Thoracic aorta (tissue), 2 donors: Measurements from ENCODE around the gene KISS1R. TPM values are rescaled to one million over a fixed set of nuclear protein-coding genes. Genes with fewer than 3 reads are reported as not detected.
"Not testable (repeated sequence)": the region's sequence is repeated elsewhere in the genome, so short reads cannot be mapped to it uniquely, and the experiment has no call there.

Source experiments
- ATAC-seq: fragments of 150-250 bp; one replicate; pipeline ENCODE4 v1.8.0; 2017; ENCODE audit warnings: low read depth; ENCODE audit not compliant: insufficient number of reproducible peaks, low FRiP score
- DNase-seq: peaks from one replicate; pipeline ENCODE4 v3.0.0-alpha.2; 2020; ENCODE audit warnings: low spot score
- H3K27ac ChIP-seq, 2 donors: fragments of 200-600 bp; sonication (generic); 1 replicate in 1 of 2; 2 replicates in 1 of 2; pipeline ENCODE4 v1.5.1; 2016; ENCODE audit warnings: mild to moderate bottlenecking in 2 of 2, moderate library complexity in 2 of 2
- H3K27me3 ChIP-seq: fragments of 200-600 bp; sonication (generic); replicated peaks from 2 replicates; pipeline ENCODE4 v1.6.0; 2016; ENCODE audit warnings: mild to moderate bottlenecking; ENCODE audit not compliant: insufficient read depth
- H3K36me3 ChIP-seq: fragments of 200-600 bp; sonication (generic); one replicate; pipeline ENCODE4 v1.5.1; 2016
- H3K4me1 ChIP-seq, 2 donors: fragments of 200-600 bp; sonication (generic); 1 replicate in 1 of 2; 2 replicates in 1 of 2; pipeline versions ENCODE4 v1.5.1 to v1.6.0; 2016; ENCODE audit warnings: low read depth in 2 of 2, mild to moderate bottlenecking in 1 of 2; ENCODE audit not compliant: control insufficient read depth in 1 of 2
- H3K4me3 ChIP-seq: fragments of 200-600 bp; sonication (generic); 2 replicates; pipeline ENCODE4 v1.5.1; 2016; ENCODE audit warnings: mild to moderate bottlenecking
- H3K9me3 ChIP-seq: fragments of 200-600 bp; sonication (generic); 2 replicates; pipeline ENCODE4 v1.5.1; 2016
- CTCF ChIP-seq: fragments of 200-600 bp; sonication (generic); IDR thresholded peaks from one replicate; pipeline ENCODE4 v1.5.1; 2019; ENCODE audit warnings: antibody characterized with exemption
- total RNA-seq, 2 donors: library from RNA; depleted of rRNA; stranded (reverse); fragments of >200 nt; gene quantifications; one replicate each; pipeline versions ENCODE4 v1.1.0 to v1.2.3, GENCODE V29; 2016

KISS1R gene
- total RNA-seq, 2 donors from 2014 or later = not detected

GRCh38 chr19:873561-874041 lies 43.5 kb upstream of the KISS1R start:
- no peak for DNase-seq
- TF ChIP-seq CTCF = no peak

GRCh38 chr19:875265-875879 lies 41.8 kb upstream of the KISS1R start:
- DNase-seq (no peak), ATAC-seq (no peak)
- H3K27me3 ChIP-seq = no peaks in the 10 kb centered on the region
- no peak overlapping the region for H3K4me3 ChIP-seq
- TF ChIP-seq CTCF = no peak
- H3K36me3 ChIP-seq = peaks cover 37% of the 10 kb centered on the region
- H3K4me1 ChIP-seq = no peaks in the 10 kb centered on the region
- H3K9me3 ChIP-seq = no peaks in the 10 kb centered on the region
- no peak overlapping the region for H3K27ac ChIP-seq

More at GRCh38 chr19:873561-874041, 43.5 kb upstream of the KISS1R start:
- H3K9me3 ChIP-seq = no peaks in the 10 kb centered on the region
- no peak overlapping the region for H3K4me3 ChIP-seq
- no peak overlapping the region for H3K27ac ChIP-seq
- H3K36me3 ChIP-seq = peaks cover 31% of the 10 kb centered on the region
- ATAC-seq = no peak
- H3K27me3 ChIP-seq = no peaks in the 10 kb centered on the region
- peaks cover 6 to 12% of the 10 kb centered on the region in 2 donors for H3K4me1 ChIP-seq

GRCh38 chr19:876089-876488 lies 41.0 kb upstream of the KISS1R start:
- H3K27me3 ChIP-seq = no peaks in the 10 kb centered on the region
- H3K27ac ChIP-seq = no peak overlapping the region
- DNase-seq (no peak), ATAC-seq (no peak)
- H3K4me3 ChIP-seq = no peak overlapping the region
- H3K9me3 ChIP-seq = no peaks in the 10 kb centered on the region
- H3K4me1 ChIP-seq = no peaks in the 10 kb centered on the region
- peaks cover 41% of the 10 kb centered on the region for H3K36me3 ChIP-seq
- TF ChIP-seq CTCF = no peak

- no peak for ATAC-seq
- Histone ChIP-seq H3K4me1 (no peaks in the 10 kb centered on the region), H3K27me3 (no peaks in the 10 kb centered on the region), H3K36me3 (peaks cover 49% of the 10 kb centered on the region), H3K27ac (no peak overlapping the region), H3K9me3 (no peaks in the 10 kb centered on the region), H3K4me3 (no peak overlapping the region)
- no peak for TF ChIP-seq CTCF
- DNase-seq = no peak
Measured at GRCh38 chr19:876780-877314, 40.3 kb upstream of the KISS1R start.

GRCh38 chr19:877992-878660 lies 39.0 kb upstream of the KISS1R start:
- DNase-seq, H3K27me3 ChIP-seq, H3K9me3 ChIP-seq, H3K27ac ChIP-seq, H3K4me3 ChIP-seq, ATAC-seq, H3K4me1 ChIP-seq: not testable (repeated sequence)
- H3K36me3 ChIP-seq = peaks cover 61% of the 10 kb centered on the region

GRCh38 chr19:878751-879561 lies 38.2 kb upstream of the KISS1R start:
- H3K27me3 ChIP-seq, H3K9me3 ChIP-seq, H3K27ac ChIP-seq, H3K4me3 ChIP-seq, DNase-seq, ATAC-seq, H3K4me1 ChIP-seq: not testable (repeated sequence)
- peaks cover 64% of the 10 kb centered on the region for H3K36me3 ChIP-seq
